EL (cell line): Measurements from ENCODE around the gene PSMD8.
"Not testable (repeated sequence)": the region's sequence is repeated elsewhere in the genome, so short reads cannot be mapped to it uniquely, and the experiment has no call there.

Experiments
- DNase-seq: peaks from one replicate; pipeline ENCODE4 v3.0.0-alpha.2; 2016

Gene PSMD8

GRCh38 chr19:38362076-38362945 lies 12.1 kb upstream of the PSMD8 start:
- peak; percentile 79 for DNase-seq

GRCh38 chr19:38362946-38363688 lies 11.3 kb upstream of the PSMD8 start:
- not testable (repeated sequence) for DNase-seq

DNA sequence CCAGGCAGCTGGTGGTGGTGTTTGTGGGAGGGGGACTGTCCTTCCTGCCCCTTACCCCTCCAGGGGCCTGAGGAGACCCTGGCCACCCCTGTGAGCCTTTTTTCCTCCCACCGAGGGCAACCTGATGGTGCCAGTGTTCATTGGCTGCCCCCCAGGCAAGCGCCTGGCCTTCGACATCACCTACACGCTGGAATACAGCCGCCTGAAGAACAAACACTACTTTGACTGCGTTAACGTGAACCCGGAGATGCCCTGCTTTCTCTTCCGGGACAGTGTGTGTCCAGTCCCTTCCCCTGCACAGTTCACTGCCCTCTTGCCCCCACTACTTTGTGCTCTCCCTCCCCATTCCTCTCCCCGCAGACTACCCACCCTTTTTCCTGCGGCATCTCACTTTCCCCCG lies 7.3 kb upstream of the PSMD8 start:
- no peak for DNase-seq

GRCh38 chr19:38369584-38369983 lies 4.8 kb upstream of the PSMD8 start:
- DNase-seq: no peak

- no peak for DNase-seq
Measured at GRCh38 chr19:38370299-38370698, 4.1 kb upstream of the PSMD8 start.

GRCh38 chr19:38371081-38371480 lies 3.3 kb upstream of the PSMD8 start:
- no peak for DNase-seq

- DNase-seq: no peak
Measured at GRCh38 chr19:38373907-38374331, 452 bp upstream of the PSMD8 start.

- DNase-seq: no peak
Measured at GRCh38 chr19:38375098-38375493, 725 bp downstream of the PSMD8 start.

DNA sequence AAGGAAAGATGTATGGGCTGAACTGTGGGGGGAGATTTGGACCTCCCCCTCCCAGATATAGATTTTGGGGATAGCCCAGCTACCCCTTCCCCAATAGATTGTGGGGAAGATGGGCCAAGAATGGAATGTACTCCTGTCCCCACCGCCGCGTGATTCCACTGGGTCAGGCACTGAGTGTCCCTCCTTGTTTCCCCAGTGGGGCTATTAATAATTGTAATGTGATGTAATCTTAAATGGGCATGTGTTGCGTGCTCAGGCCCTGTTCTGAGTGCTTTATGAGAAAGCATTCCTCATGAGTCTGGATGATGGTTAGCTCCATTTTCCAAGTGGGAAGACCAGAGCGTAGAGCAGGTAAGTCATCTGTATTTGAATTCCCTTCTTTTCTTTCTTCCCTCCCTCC lies 1.4 kb downstream of the PSMD8 start:
- DNase-seq: peak; percentile 61

DNA sequence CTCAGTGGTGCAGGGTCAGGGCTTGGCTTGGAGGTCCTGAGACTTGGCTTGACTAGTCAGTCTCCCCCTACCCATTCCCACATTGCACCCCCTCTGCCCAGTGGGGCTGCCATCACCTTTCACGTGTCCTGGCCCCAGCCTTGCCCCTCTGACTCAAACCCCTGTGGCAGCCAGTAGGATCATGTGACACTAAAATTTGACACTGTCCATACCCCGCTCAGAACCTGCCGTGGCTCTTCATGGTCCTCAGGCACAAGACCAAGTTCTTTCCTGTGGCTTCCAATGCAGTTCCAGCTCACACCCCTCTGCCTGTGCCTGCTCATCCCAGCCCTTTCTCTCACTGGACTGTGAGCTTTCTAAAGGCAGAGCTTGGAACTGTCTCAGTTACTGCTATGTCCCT lies 2.2 kb downstream of the PSMD8 start:
- no peak for DNase-seq

- DNase-seq: no peak
Measured at GRCh38 chr19:38377052-38377451, 2.7 kb downstream of the PSMD8 start.

DNA sequence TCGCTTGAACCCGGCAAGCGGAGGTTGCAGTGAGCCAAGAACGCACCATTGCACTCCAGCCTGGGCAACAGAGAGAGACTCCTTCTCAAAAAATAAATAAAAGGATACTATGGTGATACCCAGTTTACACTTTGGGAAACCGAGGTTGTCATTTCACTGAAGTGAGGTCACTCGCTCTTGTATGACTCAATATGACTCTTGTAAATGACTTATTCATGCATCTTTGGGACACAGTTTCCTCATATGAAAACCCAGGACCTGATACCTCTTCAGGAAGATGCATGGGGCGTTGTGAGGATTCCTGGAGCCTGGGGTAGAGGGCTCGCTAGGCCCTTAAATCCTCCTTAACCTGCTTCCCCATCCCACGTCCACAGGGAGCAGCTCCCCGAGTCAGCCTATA lies 4.5 kb downstream of the PSMD8 start:
- peak; percentile 39 for DNase-seq

DNA sequence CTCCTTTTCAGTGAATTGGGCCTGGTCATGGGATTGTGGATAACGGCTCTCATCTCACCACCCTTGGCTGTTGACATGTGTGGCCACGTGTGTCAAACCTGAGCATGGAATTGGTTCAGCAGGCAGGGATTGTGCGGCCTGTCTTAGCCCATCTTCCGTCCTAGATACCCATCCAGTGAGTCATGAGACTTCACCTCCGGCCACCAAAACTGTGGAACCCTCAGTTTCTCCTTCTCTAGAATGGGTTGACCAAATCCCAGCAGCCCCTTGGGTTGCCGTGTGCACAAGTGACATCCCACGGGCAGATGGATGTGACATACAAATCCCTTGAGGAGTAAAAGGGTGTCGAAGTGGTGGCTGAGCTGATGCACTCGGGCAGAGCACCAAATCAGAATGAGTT lies 6.8 kb downstream of the PSMD8 start:
- no peak for DNase-seq

GRCh38 chr19:38383184-38383583 lies 8.8 kb downstream of the PSMD8 start:
- no peak for DNase-seq

- DNase-seq: no peak
Measured at GRCh38 chr19:38383743-38384142, 9.4 kb downstream of the PSMD8 start.

DNA sequence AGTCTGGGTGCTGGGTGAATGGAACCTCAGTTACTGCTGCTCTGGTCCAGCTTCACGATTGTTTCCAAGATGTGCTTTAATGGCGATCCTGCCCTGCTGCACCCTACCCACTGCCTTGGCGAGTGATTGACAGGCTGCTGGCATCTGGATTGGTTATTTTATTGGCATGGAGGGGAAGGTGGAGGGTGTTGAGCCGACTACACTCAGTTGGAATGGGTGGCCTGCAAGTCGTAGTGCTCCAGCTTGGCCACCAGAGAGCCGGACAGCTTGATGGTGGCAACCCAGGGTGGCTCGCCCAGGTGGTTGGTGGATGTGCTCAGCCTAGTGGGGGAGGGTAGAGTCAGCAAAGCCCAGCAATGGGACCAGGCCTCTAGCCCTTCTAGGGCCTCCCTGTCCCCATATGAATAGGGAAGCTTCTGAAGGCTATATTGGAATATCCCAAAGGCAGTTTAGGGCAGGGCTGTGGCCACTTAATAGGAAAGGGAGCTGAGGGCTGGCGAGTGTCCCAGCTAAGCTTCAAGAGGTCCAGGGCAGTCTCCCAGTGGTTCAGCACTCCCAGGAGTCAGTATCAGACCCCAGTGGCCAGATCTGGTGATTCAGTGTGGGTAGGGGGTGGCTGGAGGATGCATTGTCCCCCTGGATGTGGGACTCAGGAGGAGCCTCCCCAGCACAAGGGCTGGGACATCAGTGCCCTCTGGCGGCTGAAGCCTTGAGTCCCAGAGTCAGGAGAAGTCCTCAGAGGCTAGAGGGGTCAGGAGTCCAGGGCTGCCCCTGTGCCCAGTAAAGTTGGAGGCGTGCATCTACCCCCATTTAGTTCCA lies 10.0 kb downstream of the PSMD8 start:
- peak; percentile 23 for DNase-seq

GRCh38 chr19:38385057-38385803 lies 10.9 kb downstream of the PSMD8 start:
- DNase-seq: no peak

GRCh38 chr19:38385804-38386257 lies 11.5 kb downstream of the PSMD8 start:
- DNase-seq: no peak

DNA sequence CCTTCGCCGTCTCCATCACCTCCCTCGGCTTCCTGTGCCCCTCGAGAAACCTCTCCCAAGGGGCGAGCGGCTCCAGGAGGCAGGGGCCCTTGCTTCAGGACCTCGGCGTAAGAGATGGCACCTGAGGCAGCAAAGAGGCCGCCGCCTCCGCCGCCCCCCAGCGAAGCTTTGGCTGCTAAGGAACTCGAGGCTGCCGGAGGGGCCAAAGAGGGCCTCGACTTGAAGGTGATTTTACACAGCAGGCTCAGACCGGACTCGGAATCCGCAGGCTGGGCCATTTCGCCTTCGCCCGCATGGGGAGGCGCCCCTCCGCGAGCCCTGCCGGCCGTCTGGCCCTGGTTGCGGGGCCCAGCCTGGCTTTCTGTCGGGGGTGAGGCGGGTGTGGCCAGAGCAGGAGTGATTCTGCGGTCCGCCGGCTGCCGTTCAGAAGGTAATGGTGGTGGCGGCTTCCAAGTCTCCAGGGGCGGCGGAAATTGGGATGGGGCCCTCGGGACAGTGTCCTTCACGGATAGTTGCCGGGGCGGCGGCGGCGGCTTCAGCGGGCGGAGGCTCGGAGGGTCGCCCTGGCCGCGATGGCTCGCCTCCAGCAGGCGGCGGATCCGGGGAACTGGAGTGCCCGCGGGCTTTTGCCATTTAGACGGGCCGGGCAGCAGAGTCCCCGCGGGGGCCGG lies 12.1 kb downstream of the PSMD8 start:
- DNase-seq: no peak

GRCh38 chr19:38386971-38387549 lies 12.7 kb downstream of the PSMD8 start:
- DNase-seq: no peak

DNA sequence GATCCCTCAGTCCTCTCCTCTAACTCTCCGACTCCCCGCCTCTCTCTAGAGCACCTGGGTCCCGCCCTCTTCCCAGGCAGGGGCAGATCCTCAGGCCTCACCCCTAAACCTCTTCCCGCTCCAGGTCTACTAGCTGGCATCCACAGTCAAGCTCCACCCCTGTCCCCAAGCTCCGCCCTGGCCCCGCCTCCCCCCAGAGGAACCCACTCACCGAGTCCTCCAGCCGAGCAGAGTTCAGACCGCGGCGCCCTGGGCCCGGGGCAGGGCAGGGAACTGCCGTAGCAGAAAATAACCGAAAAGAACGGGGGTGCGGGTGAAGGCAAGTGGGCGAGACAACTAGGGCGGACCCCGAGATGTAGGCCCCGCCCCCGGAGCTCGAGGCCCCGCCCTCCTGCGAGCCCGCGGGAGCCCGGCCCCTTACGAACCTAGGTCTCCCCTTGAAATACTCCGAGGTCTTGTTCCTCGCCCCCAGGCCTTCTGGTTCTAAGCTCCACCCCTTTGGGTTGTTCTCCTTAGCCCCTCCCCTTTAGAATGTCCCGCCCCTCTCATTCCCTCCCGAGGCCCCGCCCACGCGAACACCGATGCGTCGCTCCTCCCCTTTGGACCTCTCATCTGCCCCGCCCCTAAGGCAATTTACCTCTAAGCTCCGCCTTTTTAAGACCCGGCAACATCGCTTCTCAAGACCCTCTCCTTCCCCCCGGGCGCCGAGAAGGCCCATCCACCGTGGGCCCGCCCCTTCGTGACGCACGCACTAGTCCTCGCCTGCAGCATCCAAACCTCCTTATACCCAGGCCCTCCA lies 13.4 kb downstream of the PSMD8 start, which contains the start of gene GGN:
Gene GGN (minus strand): TSS at position 485 of the 799 bp plus-strand sequence. CDS start 773 bp downstream, outside the sequence.
- DNase-seq: peak; percentile 96
